Endothelial cell of coronary artery (primary cell): ENCODE data around the gene SFXN5. TPM values are rescaled to one million over a fixed set of nuclear protein-coding genes. Genes with fewer than 3 reads are reported as not detected.

Experiments
- total RNA-seq: library from RNA; depleted of rRNA; stranded (reverse); fragments of >200 nt; gene quantifications from 2 replicates; pipeline ENCODE4 v1.2.3, GENCODE V29; 2014

SFXN5 gene, protein sequence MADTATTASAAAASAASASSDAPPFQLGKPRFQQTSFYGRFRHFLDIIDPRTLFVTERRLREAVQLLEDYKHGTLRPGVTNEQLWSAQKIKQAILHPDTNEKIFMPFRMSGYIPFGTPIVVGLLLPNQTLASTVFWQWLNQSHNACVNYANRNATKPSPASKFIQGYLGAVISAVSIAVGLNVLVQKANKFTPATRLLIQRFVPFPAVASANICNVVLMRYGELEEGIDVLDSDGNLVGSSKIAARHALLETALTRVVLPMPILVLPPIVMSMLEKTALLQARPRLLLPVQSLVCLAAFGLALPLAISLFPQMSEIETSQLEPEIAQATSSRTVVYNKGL
- total RNA-seq: 13.5 and 15.4 TPM in 2 replicates

DNA sequence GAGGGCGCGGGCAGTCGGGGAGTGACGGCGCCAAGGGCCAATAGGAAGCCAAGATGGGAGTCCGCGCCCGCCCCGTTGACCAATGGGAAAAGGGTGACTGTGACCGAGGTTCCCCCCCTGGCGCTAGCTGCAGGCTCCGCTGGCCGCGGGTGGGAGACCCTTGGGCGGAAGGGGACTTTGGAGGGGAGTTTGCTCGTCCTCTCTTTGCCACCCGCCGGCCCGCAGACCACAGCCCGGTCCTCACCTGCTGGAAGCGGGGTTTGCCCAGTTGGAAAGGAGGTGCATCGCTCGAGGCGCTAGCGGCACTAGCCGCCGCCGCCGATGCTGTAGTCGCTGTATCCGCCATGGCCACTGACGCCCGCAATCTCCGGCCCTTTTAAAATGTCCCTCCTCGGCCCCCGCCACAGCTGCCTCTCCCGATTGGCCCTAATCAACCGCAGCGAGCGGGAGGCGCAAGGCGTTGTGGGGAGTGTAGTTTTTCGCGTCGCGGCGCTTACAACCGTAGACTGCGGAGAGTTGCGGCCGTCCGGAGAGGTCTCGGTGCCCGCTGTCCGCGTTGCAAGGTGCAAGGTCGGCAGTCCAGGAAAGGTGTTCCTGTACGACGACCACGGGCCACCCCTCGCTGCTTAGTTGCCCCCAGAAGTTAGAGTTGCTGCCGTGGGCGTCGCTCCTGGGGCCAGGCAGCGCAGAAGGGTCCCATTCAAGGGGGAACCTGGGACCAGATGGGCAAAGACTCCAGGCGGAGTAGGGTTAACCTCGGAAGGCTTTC lies at the start of gene SFXN5:
SFXN5 (minus strand) TSS at position 353 of the 769 bp plus-strand sequence; CDS start at position 346, 7 bp downstream.

GRCh38 chr2:73112913-73113854 lies 41.7 kb upstream of the SFXN5 start, which contains the start of gene RAB11FIP5:
RAB11FIP5 (minus strand) TSS chr2:73112948; CDS start chr2:73112777, 171 bp downstream.

DNA sequence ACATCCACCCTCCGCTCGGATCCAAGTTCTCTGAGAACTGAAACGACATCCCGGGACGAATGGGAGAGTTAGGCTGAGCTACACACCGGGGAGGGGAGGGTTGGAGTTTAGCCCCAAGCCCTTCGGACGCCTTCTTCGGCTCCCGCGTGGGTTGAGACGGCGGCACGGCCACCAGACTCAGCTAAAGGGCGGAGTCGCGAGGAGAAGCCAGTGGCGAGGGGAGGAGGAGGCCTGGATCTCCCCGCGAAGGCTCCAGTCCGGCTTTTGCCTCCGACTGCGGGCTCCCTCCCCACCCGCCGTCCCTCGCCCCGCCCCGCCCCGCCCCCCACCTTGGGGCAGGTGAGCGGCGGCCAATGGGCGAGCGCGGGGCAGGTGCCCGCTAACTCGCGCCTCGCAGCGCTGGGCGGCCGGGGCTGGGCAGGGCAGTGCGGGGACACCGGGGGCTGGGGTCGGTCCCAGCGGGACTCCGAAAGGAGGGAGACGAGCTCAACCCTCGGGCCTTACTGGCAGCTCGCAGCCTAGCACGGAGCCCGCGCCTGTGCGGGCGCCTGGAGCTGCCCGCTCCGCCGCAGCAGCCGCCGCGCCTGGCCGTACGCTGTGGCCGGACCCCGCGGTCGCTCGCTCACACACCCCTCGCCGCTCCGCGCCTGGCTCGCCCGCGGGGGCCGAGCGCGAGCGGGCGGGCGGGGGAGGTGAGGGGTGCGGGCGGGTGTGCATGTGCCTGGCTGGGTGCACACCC lies 154.2 kb downstream of the SFXN5 start, which contains the start of gene EMX1:
EMX1 (plus strand) TSS at position 382 of the 739 bp plus-strand sequence; CDS start at position 716, 334 bp downstream.

Other genes with a start within 250 kb of the SFXN5 start
- 32.3 and 33.8 TPM in 2 replicates for gene EXOC6B, start 245.7 kb downstream of the SFXN5 start, total RNA-seq
- gene SPR, start 184.3 kb downstream of the SFXN5 start, total RNA-seq: 46.5 and 49.2 TPM in 2 replicates
- gene EMX1, start 154.2 kb downstream of the SFXN5 start, total RNA-seq: not detected in 2 replicates
- 34.2 and 39.9 TPM in 2 replicates for gene RAB11FIP5, start 41.2 kb upstream of the SFXN5 start, total RNA-seq
- not detected in 2 replicates for gene NOTO, start 130.9 kb upstream of the SFXN5 start, total RNA-seq
- 14.6 and 16.5 TPM in 2 replicates for gene SMYD5, start 142.5 kb upstream of the SFXN5 start, total RNA-seq
- 13.2 and 21.0 TPM in 2 replicates for gene PRADC1, start 161.5 kb upstream of the SFXN5 start, total RNA-seq
- gene CCT7, start 162.6 kb upstream of the SFXN5 start, total RNA-seq: 501 and 527 TPM in 2 replicates
- 0.56 and 0.72 TPM in 2 replicates for gene FBXO41, start 212.8 kb upstream of the SFXN5 start, total RNA-seq
- gene EGR4, start 221.8 kb upstream of the SFXN5 start, total RNA-seq: not detected in 2 replicates